OCI-LY3 (cell line): ENCODE data around the gene PERCC1.

Experiments
- H2AFZ ChIP-seq: fragments of 200-600, 300-600 bp; shearing (Covaris generic); 2 replicates; pipeline ENCODE4 v1.6.0; 2014; ENCODE audit warnings: antibody characterized with exemption, low read depth, low read length
- H3K27ac ChIP-seq: fragments of 200-600, 300-600 bp; sonication (generic); 2 replicates; pipeline ENCODE4 v1.5.1; 2014; ENCODE audit warnings: mild to moderate bottlenecking, low read length, moderate library complexity, mixed read lengths
- H3K27me3 ChIP-seq: fragments of 200-600, 300-600 bp; sonication (generic); 2 replicates; pipeline ENCODE4 v1.6.1; 2014; ENCODE audit warnings: low read depth, low read length, mixed read lengths
- H3K36me3 ChIP-seq: fragments of 200-600, 300-600 bp; sonication (generic); replicated peaks from 2 replicates; pipeline ENCODE3; 2014; ENCODE audit warnings: low read depth, low read length, mixed read lengths
- H3K4me1 ChIP-seq: fragments of 300-600, 200-600 bp; sonication (generic); 2 replicates; pipeline ENCODE4 v1.6.1; 2014; ENCODE audit warnings: low read length, mixed read lengths
- H3K4me2 ChIP-seq: fragments of 200-600, 300-600 bp; sonication (generic); 2 replicates; pipeline ENCODE4 v1.6.1; 2014; ENCODE audit warnings: low read length, mixed read lengths
- H3K4me3 ChIP-seq: fragments of 300-600, 200-600 bp; sonication (generic); 2 replicates; pipeline ENCODE4 v1.5.1; 2014; ENCODE audit warnings: antibody characterized with exemption, mild to moderate bottlenecking, low read length, moderate library complexity
- H3K79me2 ChIP-seq: fragments of 300-600, 200-600 bp; shearing (Covaris generic); 2 replicates; pipeline ENCODE4 v1.6.1; 2014; ENCODE audit warnings: mild to moderate bottlenecking, low read length, mixed read lengths
- H3K9ac ChIP-seq: fragments of 300-600, 200-600 bp; shearing (Covaris generic); 2 replicates; pipeline ENCODE4 v1.6.0; 2014; ENCODE audit warnings: mild to moderate bottlenecking, low read length, moderate library complexity
- H3K9me3 ChIP-seq: fragments of 200-600, 300-600 bp; shearing (Covaris generic); 2 replicates; pipeline ENCODE4 v1.6.1; 2014; ENCODE audit warnings: low read length, mixed read lengths; ENCODE audit not compliant: insufficient read depth
- H4K20me1 ChIP-seq: fragments of 200-600, 300-600 bp; sonication (generic); 2 replicates; pipeline ENCODE4 v1.6.1; 2016; ENCODE audit warnings: low read length, mixed read lengths; ENCODE audit not compliant: insufficient read depth
- EZH2phosphoT487 ChIP-seq: fragments of 200-600 bp; shearing (Covaris generic); IDR thresholded peaks from 2 replicates; pipeline ENCODE4 v1.6.1; 2018; ENCODE audit warnings: antibody characterized with exemption, mixed run types, low read depth
- TF ChIP-seq, protein P1 (sequence below): fragments of 200-600, 300-600 bp; sonication (generic); IDR thresholded peaks from 2 replicates; pipeline ENCODE4 v1.5.1; 2014; ENCODE audit warnings: antibody characterized with exemption, low read length, low read depth

PERCC1 gene

DNA sequence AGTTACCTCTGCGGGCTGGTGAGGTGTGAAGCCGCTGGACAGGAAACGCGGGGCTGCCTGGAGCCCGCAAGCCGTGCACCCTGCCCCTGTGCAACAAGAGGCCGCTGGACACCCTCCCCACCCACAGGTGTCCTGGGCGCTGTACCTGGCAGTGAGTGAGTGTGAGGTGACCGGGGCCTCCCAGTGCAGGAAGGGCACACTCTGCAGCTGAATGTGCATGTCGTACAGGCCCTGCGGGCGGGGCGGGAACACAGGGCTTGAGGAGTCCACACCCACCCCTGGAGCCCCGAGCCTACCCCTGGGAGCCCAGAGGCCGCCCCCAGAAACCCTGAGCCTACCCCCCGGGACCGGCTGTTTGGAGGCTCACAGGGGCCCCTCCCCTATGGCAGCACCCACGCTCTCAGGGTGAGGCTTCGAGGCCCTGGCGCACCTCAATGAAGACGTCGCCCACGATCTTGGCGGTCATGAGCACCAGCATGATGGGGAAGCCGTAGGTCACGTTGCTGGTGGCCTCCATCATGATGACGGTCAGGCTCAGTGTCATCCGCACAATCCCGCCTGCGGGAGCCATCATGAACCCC, 17.7 kb downstream of the PERCC1 start:
- no peak overlapping the region for H2AFZ ChIP-seq
- no peak for TF ChIP-seq EZH2phosphoT487
- TF ChIP-seq, protein P1, sequence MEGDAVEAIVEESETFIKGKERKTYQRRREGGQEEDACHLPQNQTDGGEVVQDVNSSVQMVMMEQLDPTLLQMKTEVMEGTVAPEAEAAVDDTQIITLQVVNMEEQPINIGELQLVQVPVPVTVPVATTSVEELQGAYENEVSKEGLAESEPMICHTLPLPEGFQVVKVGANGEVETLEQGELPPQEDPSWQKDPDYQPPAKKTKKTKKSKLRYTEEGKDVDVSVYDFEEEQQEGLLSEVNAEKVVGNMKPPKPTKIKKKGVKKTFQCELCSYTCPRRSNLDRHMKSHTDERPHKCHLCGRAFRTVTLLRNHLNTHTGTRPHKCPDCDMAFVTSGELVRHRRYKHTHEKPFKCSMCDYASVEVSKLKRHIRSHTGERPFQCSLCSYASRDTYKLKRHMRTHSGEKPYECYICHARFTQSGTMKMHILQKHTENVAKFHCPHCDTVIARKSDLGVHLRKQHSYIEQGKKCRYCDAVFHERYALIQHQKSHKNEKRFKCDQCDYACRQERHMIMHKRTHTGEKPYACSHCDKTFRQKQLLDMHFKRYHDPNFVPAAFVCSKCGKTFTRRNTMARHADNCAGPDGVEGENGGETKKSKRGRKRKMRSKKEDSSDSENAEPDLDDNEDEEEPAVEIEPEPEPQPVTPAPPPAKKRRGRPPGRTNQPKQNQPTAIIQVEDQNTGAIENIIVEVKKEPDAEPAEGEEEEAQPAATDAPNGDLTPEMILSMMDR = no peak
- H3K4me2 ChIP-seq = no peak overlapping the region
- H3K4me1 ChIP-seq = no peaks in the 10 kb centered on the region
- no peak overlapping the region for H3K9ac ChIP-seq
- H3K4me3 ChIP-seq = no peak overlapping the region
- H3K79me2 ChIP-seq = no peaks in the 10 kb centered on the region
- H3K36me3 ChIP-seq = no peaks in the 10 kb centered on the region
- no peaks in the 10 kb centered on the region for H3K27me3 ChIP-seq
- no peaks in the 10 kb centered on the region for H4K20me1 ChIP-seq
- no peaks in the 10 kb centered on the region for H3K9me3 ChIP-seq
- no peak overlapping the region for H3K27ac ChIP-seq

GRCh38 chr16:1449201-1449788, 18.4 kb downstream of the PERCC1 start:
- TF ChIP-seq, protein P1 = no peak
- TF ChIP-seq EZH2phosphoT487 = no peak
- H3K9ac ChIP-seq = no peak overlapping the region

GRCh38 chr16:1450218-1450617, 19.3 kb downstream of the PERCC1 start:
- Histone ChIP-seq H3K36me3 (no peaks in the 10 kb centered on the region), H4K20me1 (no peaks in the 10 kb centered on the region), H3K4me1 (no peaks in the 10 kb centered on the region), H3K4me2 (no peak overlapping the region), H3K27ac (no peak overlapping the region), H3K27me3 (no peaks in the 10 kb centered on the region), H3K9ac (no peak overlapping the region), H2AFZ (no peak overlapping the region), H3K9me3 (no peaks in the 10 kb centered on the region), H3K79me2 (no peaks in the 10 kb centered on the region), H3K4me3 (no peak overlapping the region)
- TF ChIP-seq, protein P1 = no peak
- TF ChIP-seq EZH2phosphoT487 = no peak

More at GRCh38 chr16:1449201-1449788, 18.4 kb downstream of the PERCC1 start:
- no peak overlapping the region for H2AFZ ChIP-seq
- H3K27ac ChIP-seq = no peak overlapping the region
- H3K4me2 ChIP-seq = no peak overlapping the region
- H4K20me1 ChIP-seq = no peaks in the 10 kb centered on the region
- no peaks in the 10 kb centered on the region for H3K9me3 ChIP-seq
- H3K79me2 ChIP-seq = no peaks in the 10 kb centered on the region
- H3K4me3 ChIP-seq = no peak overlapping the region
- H3K36me3 ChIP-seq = no peaks in the 10 kb centered on the region
- H3K4me1 ChIP-seq = no peaks in the 10 kb centered on the region
- no peaks in the 10 kb centered on the region for H3K27me3 ChIP-seq

DNA sequence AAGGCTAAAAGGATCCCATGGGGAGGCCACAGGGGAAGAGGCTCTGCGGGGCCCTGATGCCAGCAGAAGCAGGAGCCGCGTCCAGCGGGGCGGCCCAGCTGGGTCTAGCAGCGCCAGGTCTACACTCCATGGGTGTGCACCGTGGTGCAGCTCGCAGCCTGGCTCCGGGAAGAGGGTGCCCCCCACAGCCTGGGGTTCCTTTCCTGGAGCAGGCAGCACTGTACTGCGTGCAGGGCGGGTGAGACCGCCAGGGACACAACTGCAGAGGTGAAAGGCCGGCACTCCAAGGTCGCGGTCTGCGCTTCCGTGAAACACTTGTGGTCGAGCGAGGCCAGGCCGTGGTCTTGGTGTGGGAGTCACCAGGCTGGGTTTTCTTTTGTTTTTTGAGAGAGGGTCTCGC, 20.0 kb downstream of the PERCC1 start:
- H4K20me1 ChIP-seq = no peaks in the 10 kb centered on the region
- H3K4me1 ChIP-seq = no peaks in the 10 kb centered on the region
- no peaks in the 10 kb centered on the region for H3K79me2 ChIP-seq
- H3K9me3 ChIP-seq = no peaks in the 10 kb centered on the region
- no peak for TF ChIP-seq EZH2phosphoT487
- H2AFZ ChIP-seq = no peak overlapping the region
- H3K9ac ChIP-seq = no peak overlapping the region
- no peak overlapping the region for H3K27ac ChIP-seq
- H3K36me3 ChIP-seq = no peaks in the 10 kb centered on the region
- H3K27me3 ChIP-seq = no peaks in the 10 kb centered on the region
- no peak overlapping the region for H3K4me2 ChIP-seq
- H3K4me3 ChIP-seq = no peak overlapping the region
